ENCODE data around the gene ACBD6.

DNA sequence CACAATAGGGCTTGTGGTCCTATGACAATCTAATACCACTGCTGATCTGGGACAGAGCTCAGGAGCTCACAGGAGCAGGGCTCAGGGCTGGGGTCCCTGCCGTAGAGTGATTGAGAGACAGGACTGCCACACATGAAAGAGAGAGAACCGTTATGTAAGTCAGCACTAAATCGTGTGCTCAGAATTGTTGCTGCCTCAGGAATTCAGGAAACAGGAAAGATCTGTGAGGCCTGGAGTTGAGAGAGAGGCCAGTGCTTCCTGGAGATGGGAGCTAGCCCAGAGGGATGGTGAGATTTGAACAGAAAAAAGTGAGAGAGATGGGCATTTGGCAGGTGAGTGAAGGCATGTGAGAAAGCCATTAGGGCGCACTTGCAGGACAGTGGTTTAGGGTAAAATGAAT lies 17.5 kb upstream of the ACBD6 start:
- TF ChIP-seq, protein P1, sequence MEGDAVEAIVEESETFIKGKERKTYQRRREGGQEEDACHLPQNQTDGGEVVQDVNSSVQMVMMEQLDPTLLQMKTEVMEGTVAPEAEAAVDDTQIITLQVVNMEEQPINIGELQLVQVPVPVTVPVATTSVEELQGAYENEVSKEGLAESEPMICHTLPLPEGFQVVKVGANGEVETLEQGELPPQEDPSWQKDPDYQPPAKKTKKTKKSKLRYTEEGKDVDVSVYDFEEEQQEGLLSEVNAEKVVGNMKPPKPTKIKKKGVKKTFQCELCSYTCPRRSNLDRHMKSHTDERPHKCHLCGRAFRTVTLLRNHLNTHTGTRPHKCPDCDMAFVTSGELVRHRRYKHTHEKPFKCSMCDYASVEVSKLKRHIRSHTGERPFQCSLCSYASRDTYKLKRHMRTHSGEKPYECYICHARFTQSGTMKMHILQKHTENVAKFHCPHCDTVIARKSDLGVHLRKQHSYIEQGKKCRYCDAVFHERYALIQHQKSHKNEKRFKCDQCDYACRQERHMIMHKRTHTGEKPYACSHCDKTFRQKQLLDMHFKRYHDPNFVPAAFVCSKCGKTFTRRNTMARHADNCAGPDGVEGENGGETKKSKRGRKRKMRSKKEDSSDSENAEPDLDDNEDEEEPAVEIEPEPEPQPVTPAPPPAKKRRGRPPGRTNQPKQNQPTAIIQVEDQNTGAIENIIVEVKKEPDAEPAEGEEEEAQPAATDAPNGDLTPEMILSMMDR (IDR thresholded peaks at IDR 0.05): no peak
- no peak for TF ChIP-seq POLR2A (IDR thresholded peaks at IDR 0.05; ENCODE audit: low read depth)
